Activated naive CD4-positive, alpha-beta T cell treated with anti-CD3 and anti-CD28 coated beads, Interleukin-2, amount 10 ng/mL, durations not matched to agents 7 days and 5 days (primary cell): ENCODE data around the gene RFX3.

Source experiments
- CTCF ChIA-PET: fragments of 350-600 bp; sonication (Branson Sonifier 250); formaldehyde crosslinking; loops from one replicate; lab custom pipeline; 2021; ENCODE audit warnings: antibody characterized with exemption; lab: Charles Lee
- DNase-seq: peaks from one replicate; pipeline ENCODE4 v3.0.0-alpha.2; 2020
- H3K27ac Mint-ChIP-seq: one replicate; pipeline ENCODE4 v1.8.0; 2021; ENCODE audit warnings: mild to moderate bottlenecking, moderate library complexity, mixed read lengths
- H3K27me3 Mint-ChIP-seq: one replicate; pipeline ENCODE4 v1.8.0; 2021; ENCODE audit warnings: mild to moderate bottlenecking, mixed read lengths
- H3K36me3 Mint-ChIP-seq: one replicate; pipeline ENCODE4 v1.8.0; 2021; ENCODE audit warnings: mixed read lengths
- H3K4me1 Mint-ChIP-seq: one replicate; pipeline ENCODE4 v1.8.0; 2021; ENCODE audit warnings: mixed read lengths
- H3K4me3 Mint-ChIP-seq: one replicate; pipeline ENCODE4 v1.8.0; 2021; ENCODE audit warnings: mild to moderate bottlenecking, moderate library complexity, mixed read lengths
- H3K9me3 Mint-ChIP-seq: one replicate; pipeline ENCODE4 v1.8.0; 2021; ENCODE audit warnings: mixed read lengths

Gene RFX3

DNA sequence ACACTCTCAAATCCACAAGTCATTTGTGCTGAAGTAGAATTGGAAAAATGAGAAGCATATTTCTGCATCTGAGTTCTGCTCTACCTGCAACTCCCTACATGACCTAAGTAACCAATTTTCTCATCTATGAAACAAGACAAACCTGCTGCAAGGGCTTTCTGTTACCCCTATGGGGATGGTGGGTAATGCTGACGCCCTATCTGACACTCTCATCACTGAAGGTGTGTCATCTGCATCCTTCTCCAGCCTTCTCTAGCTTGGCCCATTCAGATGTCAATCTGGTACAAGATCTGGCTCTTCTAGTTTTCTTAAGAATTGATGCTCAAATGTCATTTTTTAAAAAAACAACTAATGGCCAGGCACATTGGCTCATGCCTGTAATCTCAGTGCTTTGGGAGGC is 73.8 kb downstream of the RFX3 start:
- CTCF ChIA-PET: interaction anchor here (1.3 kb wide), 1 partner anchor 211 kb away, joined by 4 read pairs; no protein-coding TSS in a partner anchor
- Mint-ChIP-seq H3K27me3 (no peaks in the 10 kb centered on the region), H3K27ac (peak overlapping the region; percentile 71), H3K4me1 (no peaks in the 10 kb centered on the region), H3K9me3 (no peaks in the 10 kb centered on the region), H3K36me3 (no peaks in the 10 kb centered on the region), H3K4me3 (no peak overlapping the region)
- no peak for DNase-seq

DNA sequence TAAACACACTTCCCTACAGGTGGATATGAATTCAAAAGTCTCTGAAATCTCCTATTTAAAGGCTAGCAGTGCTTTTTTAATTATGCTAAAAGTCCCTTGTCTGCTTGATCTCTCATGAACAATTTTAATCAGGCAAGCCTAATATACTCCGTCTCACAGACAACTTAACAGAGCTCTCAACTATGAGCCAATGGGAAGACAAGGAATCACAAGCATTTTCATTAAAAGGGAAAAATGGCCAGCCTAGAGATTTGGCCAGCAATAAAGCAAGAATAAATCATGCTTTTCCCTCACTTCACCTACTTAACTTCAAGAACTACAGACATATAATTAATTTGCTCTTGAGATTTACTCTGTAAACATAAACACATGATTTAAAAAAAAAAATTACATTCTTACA is 78.0 kb downstream of the RFX3 start:
- Mint-ChIP-seq H3K9me3 (no peaks in the 10 kb centered on the region), H3K27ac (no peak overlapping the region), H3K27me3 (no peaks in the 10 kb centered on the region), H3K4me1 (no peaks in the 10 kb centered on the region), H3K4me3 (no peak overlapping the region), H3K36me3 (no peaks in the 10 kb centered on the region)
- no peak for DNase-seq
- CTCF ChIA-PET: no interaction called here

DNA sequence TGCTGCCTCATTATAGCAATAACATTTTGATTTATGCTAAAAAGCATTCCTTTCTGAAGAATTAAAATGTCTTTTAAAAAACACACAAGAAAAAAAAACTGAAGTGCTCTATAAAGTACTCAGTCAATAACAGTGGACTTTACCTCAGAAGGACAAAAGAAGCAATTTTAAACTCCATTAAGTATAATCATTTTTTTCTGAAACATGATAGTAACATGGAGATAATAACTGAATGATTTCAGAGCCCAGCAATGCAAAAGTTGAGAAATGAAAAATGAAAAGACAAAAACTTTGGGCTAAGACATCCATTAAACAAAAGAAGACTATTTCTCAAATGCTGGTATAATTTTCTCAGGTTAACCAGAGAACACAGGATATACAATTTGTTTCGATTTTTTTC is 78.7 kb downstream of the RFX3 start:
- no peak overlapping the region for H3K27ac Mint-ChIP-seq
- no peak for DNase-seq
- CTCF ChIA-PET: no interaction called here
- no peaks in the 10 kb centered on the region for H3K4me1 Mint-ChIP-seq
- H3K4me3 Mint-ChIP-seq: no peak overlapping the region
- no peaks in the 10 kb centered on the region for H3K27me3 Mint-ChIP-seq
- no peaks in the 10 kb centered on the region for H3K9me3 Mint-ChIP-seq
- H3K36me3 Mint-ChIP-seq: no peaks in the 10 kb centered on the region

DNA sequence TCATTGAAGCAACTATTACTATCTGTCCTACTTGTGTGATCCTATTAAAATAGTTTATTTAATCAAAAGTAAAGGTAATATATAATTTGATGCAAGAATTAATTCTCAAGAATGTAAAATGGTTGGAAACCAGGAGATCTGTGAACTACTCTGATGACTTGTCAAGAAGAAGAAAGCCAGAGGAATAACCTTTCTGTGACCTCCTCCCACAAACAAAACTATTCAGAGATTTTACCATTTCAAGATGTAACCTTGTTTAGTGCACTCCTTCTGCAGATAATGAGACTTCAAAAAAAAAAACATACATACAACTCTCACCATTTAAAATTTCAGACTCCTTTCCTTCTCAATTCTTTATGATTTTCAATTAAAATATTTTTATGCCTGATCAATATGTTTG is 79.5 kb downstream of the RFX3 start:
- Mint-ChIP-seq H3K4me3 (no peak overlapping the region), H3K36me3 (no peaks in the 10 kb centered on the region), H3K4me1 (no peaks in the 10 kb centered on the region), H3K27me3 (no peaks in the 10 kb centered on the region), H3K9me3 (no peaks in the 10 kb centered on the region), H3K27ac (no peak overlapping the region)
- DNase-seq: no peak
- CTCF ChIA-PET: no interaction called here

DNA sequence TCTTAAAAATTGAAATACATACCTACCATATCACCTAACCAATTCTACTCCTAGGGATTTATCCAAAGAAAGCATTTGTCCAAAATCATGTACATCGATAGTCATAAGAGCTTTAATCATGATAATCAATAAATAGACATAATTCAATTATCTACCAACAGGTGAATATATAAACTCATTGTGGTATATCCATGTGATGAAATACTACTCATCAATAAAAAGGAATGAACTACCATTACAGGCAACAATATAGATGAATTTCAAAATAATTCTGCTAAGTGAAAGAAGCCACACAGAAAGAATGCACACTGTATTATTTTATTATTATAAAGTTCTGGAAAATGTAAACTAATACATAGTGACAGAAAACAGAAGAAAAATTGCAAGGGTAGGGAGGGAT is 81.8 kb downstream of the RFX3 start:
- Mint-ChIP-seq H3K27ac (no peak overlapping the region), H3K9me3 (no peaks in the 10 kb centered on the region), H3K36me3 (no peaks in the 10 kb centered on the region), H3K4me1 (no peaks in the 10 kb centered on the region), H3K4me3 (no peak overlapping the region), H3K27me3 (no peaks in the 10 kb centered on the region)
- CTCF ChIA-PET: no interaction called here
- DNase-seq: no peak

DNA sequence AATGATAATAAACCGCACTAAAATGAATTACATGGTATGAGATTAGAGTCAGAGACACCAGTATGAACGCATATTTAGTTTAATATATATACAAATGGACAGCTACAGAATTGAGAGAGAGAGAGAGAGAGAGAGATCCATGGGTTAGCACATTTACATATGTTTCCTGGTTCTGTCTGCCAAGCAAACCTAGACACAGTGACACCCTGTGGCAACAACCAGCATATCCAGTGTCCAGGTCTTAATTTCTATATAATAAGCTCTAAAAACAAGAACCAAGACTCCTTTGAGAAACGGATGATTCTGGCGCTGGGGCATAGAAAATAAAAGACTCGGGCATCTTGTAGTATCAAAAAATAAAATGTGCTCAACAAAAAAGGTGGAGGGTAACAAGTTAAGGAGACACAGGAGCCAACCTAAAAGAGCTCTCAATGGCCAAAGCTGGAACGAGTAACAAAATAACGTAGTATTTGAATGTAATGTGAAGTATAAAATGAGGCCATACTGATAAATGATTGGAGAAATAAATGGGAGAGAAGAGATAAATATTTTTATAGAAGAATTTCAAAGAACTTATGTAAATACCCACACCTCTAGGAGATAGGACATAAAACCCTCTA is 84.5 kb downstream of the RFX3 start:
- H3K27ac Mint-ChIP-seq: no peak overlapping the region
- DNase-seq: peak; percentile 70
- H3K4me1 Mint-ChIP-seq: no peaks in the 10 kb centered on the region
- CTCF ChIA-PET: interaction anchor here (0.6 to 4.5 kb wide), 28 partner anchors 8 to 584 kb away, joined by 3 to 68 read pairs (median 4); no protein-coding TSS in a partner anchor
- H3K4me3 Mint-ChIP-seq: no peak overlapping the region
- no peaks in the 10 kb centered on the region for H3K36me3 Mint-ChIP-seq
- H3K9me3 Mint-ChIP-seq: no peaks in the 10 kb centered on the region
- H3K27me3 Mint-ChIP-seq: no peaks in the 10 kb centered on the region

DNA sequence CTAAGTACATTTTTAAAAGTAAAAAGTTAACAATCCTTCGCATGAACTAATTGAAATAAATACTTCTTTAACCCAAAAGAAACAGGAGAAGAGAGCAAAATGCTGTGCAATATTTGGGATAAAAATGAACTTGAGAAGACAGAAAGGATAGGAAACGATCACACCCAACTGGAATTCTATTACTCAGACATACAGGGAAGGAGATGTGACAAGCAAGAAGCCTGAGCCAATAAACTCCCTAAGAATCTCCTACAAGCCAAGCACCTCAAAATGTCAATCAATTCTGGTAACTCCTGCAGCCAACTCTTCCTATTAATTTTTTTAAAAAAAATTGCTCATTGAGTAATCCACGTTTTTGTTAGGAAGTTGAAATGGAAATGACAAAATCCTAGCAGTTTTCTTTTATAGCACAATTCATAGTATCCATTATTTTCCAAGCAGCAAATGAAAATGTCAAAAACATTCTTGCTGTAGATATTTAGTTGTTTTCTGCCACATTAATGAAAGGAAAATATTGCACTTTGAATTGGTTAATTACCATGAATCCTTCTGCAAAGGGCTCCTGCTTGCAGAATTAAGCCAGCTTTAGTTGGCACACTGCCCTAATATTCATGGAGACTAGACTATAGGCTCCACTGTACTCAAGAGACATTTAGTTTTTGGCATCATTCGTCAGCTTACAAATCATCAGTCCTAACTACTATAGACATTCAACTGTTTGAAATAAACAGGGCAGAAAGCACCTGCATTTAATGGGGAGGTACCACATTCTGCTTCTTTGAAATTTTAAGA is 89.0 kb downstream of the RFX3 start:
- peaks cover 2% of the 10 kb centered on the region for H3K36me3 Mint-ChIP-seq
- no peak overlapping the region for H3K27ac Mint-ChIP-seq
- no peak for DNase-seq
- no peaks in the 10 kb centered on the region for H3K9me3 Mint-ChIP-seq
- no peak overlapping the region for H3K4me3 Mint-ChIP-seq
- H3K4me1 Mint-ChIP-seq: no peaks in the 10 kb centered on the region
- CTCF ChIA-PET: no interaction called here
- no peaks in the 10 kb centered on the region for H3K27me3 Mint-ChIP-seq

DNA sequence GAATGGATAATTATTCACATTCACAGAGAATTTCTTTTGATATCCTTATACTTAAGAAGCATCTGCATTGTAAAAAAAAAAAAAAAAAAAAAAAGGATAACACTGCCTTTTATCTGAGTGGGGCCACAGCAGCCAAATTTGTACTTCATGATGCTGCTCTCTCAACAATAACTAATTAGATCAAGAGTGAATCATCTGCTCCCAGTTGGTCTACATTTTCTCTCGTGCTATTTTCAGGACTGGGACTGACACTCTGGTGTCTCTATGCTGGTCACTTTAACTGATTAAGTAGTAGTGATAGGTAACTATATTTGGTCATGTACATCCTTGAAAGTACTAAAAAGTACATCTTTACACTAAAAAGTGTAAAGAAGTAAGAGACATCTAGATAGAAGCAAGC is 90.1 kb downstream of the RFX3 start:
- DNase-seq: no peak
- Mint-ChIP-seq H3K27me3 (no peaks in the 10 kb centered on the region), H3K9me3 (no peaks in the 10 kb centered on the region), H3K27ac (no peak overlapping the region), H3K4me1 (no peaks in the 10 kb centered on the region), H3K4me3 (no peak overlapping the region), H3K36me3 (peaks cover 2% of the 10 kb centered on the region)
- CTCF ChIA-PET: no interaction called here

DNA sequence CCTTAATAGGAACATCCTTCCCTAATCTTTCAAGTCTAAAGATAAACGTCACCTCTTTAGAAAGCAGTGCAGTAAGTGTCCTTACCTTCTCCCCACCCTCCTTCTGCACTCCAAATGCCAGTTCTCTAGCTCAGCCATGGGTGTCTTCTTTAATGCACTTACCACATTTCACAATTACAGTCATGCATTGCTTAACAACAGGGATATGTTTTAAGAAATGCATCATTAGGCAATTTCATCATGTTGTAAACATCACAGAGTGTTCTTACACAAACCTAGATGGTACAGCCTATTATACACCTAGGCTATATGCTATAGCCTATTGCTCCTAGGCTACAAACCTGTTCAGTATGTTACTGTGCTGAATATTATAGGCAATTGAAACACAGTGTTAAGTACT is 91.2 kb downstream of the RFX3 start:
- no peak overlapping the region for H3K27ac Mint-ChIP-seq
- no peaks in the 10 kb centered on the region for H3K9me3 Mint-ChIP-seq
- no peak for DNase-seq
- H3K36me3 Mint-ChIP-seq: peaks cover 2% of the 10 kb centered on the region
- H3K4me1 Mint-ChIP-seq: no peaks in the 10 kb centered on the region
- H3K27me3 Mint-ChIP-seq: no peaks in the 10 kb centered on the region
- H3K4me3 Mint-ChIP-seq: no peak overlapping the region
- CTCF ChIA-PET: no interaction called here

DNA sequence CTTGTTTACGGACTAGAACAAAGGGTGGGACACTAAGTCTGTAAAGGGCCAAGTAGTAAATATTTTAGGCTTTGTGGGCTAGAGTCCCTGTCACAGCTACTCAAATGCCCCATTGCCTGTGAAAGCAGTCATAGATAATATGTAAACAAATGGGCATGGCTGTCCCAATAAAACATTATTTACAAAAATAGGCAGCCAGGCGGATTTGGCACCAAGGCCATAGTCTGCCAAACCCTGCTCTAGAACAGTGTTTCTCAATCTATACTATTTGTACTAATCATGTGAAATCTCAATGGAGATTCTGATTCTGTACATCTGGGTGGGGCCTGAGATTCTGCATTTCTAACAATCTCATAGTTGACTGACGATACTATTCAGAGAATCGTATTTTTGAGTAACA is 92.0 kb downstream of the RFX3 start:
- H3K9me3 Mint-ChIP-seq: no peaks in the 10 kb centered on the region
- no peaks in the 10 kb centered on the region for H3K27me3 Mint-ChIP-seq
- CTCF ChIA-PET: no interaction called here
- peaks cover 2% of the 10 kb centered on the region for H3K36me3 Mint-ChIP-seq
- no peaks in the 10 kb centered on the region for H3K4me1 Mint-ChIP-seq
- no peak for DNase-seq
- H3K4me3 Mint-ChIP-seq: no peak overlapping the region
- no peak overlapping the region for H3K27ac Mint-ChIP-seq

DNA sequence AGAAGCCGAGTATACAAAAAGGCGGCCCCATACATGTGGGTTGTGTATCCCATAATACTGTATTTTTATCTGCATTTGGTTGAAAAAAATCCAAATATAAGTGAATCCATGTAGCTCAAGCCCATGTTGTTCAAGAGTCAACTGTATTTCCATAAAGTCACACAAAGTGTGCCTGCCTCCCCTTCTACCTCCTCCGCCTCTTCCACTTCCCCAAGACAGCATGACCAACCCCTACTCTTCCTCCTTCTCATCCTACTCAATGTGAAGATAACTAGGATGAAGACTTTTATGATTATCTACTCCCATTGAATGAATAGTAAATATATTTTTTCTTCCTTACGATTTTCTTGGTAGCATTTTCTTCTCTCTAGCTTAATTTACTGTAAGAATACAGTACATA is 92.7 kb downstream of the RFX3 start:
- no peak for DNase-seq
- H3K4me1 Mint-ChIP-seq: no peaks in the 10 kb centered on the region
- no peaks in the 10 kb centered on the region for H3K9me3 Mint-ChIP-seq
- H3K36me3 Mint-ChIP-seq: peaks cover 2% of the 10 kb centered on the region
- H3K4me3 Mint-ChIP-seq: no peak overlapping the region
- CTCF ChIA-PET: interaction anchor here (0.9 kb wide), 1 partner anchor 8 kb away, joined by 3 read pairs; no protein-coding TSS in a partner anchor
- no peaks in the 10 kb centered on the region for H3K27me3 Mint-ChIP-seq
- no peak overlapping the region for H3K27ac Mint-ChIP-seq

DNA sequence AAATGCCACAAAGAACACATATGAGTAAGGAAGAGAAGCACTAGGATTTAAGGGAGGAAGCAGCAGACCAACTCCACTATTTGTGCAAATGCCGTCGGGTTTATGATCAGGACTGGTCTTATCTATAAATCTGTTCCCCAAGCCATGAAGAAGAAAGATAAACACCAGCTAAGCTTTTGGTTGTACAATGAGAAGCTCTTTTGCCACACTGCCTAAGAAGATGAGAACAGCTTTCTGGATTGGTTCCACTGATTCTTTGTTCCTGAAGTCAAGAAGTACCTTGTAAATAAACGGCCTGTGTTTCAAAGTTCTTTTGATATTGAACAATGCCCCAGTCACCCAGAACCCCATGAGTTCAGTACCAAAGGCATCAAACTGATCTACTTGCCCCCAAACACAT is 93.9 kb downstream of the RFX3 start:
- H3K4me3 Mint-ChIP-seq: no peak overlapping the region
- H3K27me3 Mint-ChIP-seq: no peaks in the 10 kb centered on the region
- no peaks in the 10 kb centered on the region for H3K4me1 Mint-ChIP-seq
- no peak overlapping the region for H3K27ac Mint-ChIP-seq
- DNase-seq: no peak
- H3K9me3 Mint-ChIP-seq: peaks cover under 1% of the 10 kb centered on the region
- CTCF ChIA-PET: interaction anchor here (2.0 kb wide), 1 partner anchor 9 kb away, joined by 6 read pairs; no protein-coding TSS in a partner anchor
- H3K36me3 Mint-ChIP-seq: peaks cover 3% of the 10 kb centered on the region

DNA sequence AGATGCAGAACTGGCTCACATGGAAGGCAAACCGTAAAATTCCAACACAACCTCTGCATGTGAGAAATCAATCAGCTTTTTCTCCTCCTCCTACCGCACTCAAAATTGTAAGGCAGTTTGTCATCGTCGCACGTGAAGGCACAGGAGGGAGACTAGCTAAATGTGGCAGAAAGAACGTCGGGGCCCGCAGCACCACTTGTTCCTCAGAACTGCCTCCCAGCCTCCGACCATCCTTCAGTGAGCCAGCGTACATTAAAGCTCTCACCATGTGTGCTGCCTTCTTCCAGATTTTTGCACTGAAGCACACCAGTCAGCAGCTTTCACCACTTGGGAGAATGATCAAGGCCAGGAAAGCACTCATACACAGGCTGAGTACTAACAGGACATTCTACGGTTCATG is 105.9 kb downstream of the RFX3 start:
- DNase-seq: no peak
- Mint-ChIP-seq H3K27ac (no peak overlapping the region), H3K27me3 (no peaks in the 10 kb centered on the region), H3K4me1 (no peaks in the 10 kb centered on the region), H3K9me3 (no peaks in the 10 kb centered on the region), H3K36me3 (no peaks in the 10 kb centered on the region), H3K4me3 (no peak overlapping the region)
- CTCF ChIA-PET: no interaction called here

DNA sequence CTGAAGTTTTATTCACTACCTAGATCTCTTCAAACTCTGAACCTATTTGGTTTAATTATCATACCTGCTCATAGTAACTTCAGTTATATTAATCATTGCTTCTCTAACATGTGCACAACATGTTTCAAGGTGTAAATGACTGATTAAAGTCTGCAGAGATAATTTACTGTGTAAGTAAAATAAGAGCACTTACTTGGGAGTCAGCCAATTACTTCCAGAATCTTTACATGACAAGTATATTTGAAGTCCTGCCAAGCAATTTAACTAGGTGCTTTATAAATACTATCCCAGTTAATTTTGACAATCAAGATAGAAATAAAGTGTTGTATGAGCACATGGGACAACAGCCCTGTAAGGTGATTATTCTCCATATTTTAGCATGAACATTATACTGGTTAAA is 109.9 kb downstream of the RFX3 start:
- Mint-ChIP-seq H3K4me1 (no peaks in the 10 kb centered on the region), H3K36me3 (no peaks in the 10 kb centered on the region), H3K4me3 (no peak overlapping the region), H3K9me3 (no peaks in the 10 kb centered on the region), H3K27ac (no peak overlapping the region), H3K27me3 (no peaks in the 10 kb centered on the region)
- DNase-seq: no peak
- CTCF ChIA-PET: no interaction called here

DNA sequence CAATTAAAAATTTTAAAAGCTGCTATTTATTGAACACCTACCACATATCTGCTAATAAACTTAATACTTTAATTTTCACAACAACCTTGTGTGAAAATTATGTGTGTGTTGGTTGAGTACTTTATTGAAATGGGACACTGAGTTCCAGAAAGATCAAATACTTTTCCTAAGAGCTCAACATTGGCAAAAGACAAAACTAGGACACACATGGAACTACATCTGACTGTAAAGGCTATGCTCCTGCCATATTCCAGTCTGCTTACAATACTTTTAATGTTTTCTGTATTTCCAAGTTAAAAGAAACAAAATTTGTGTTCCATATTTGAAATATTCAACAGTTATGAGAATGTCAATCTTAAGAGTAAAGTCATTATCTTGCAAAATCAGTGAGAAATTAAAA is 111.8 kb downstream of the RFX3 start:
- Mint-ChIP-seq H3K4me1 (no peaks in the 10 kb centered on the region), H3K27me3 (no peaks in the 10 kb centered on the region), H3K36me3 (no peaks in the 10 kb centered on the region), H3K27ac (no peak overlapping the region), H3K9me3 (no peaks in the 10 kb centered on the region), H3K4me3 (no peak overlapping the region)
- DNase-seq: no peak
- CTCF ChIA-PET: interaction anchor here (1.0 kb wide), 1 partner anchor 27 kb away, joined by 5 read pairs; no protein-coding TSS in a partner anchor
